AG09309 (cell line): Measurements from ENCODE around the gene LMF1.

Experiments used
- DNase-seq: peaks from one replicate; pipeline ENCODE4 v3.0.0-alpha.2; 2010; ENCODE audit warnings: low read depth
- H3K4me3 ChIP-seq: 2 replicates; pipeline ENCODE4 v1.5.1; 2011; ENCODE audit warnings: mild to moderate bottlenecking, low read depth, low read length, moderate library complexity; ENCODE audit not compliant: control insufficient read depth
- TF ChIP-seq, protein P1 (sequence below): IDR thresholded peaks from 2 replicates; pipeline ENCODE4 v1.5.1; 2011; ENCODE audit warnings: mild to moderate bottlenecking, low read depth, low read length, inconsistent platforms; ENCODE audit not compliant: insufficient read depth, control insufficient read depth; ENCODE audit errors: missing control alignments

LMF1 gene

DNA sequence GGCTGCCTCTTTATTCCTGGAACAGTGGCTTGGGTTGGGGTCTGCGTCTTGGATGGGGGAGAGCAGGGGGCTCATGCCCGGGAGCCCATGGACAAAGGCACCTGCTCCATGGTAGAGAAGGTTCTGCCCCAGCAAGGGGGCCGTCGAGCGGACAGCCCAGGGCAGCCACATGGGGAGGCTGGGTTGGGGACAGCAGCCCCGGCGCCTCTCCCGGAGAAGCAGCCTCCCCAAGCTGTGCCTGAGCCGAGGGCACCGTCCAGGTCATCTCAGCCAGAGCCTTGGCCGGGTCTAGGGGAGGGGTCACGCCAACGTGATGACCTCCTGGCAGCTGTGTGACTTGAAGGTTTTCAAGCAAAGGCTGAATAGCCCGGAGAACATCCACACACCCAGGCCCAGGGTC is 137.4 kb downstream of the LMF1 start:
- no peak for DNase-seq
- TF ChIP-seq, protein P1, sequence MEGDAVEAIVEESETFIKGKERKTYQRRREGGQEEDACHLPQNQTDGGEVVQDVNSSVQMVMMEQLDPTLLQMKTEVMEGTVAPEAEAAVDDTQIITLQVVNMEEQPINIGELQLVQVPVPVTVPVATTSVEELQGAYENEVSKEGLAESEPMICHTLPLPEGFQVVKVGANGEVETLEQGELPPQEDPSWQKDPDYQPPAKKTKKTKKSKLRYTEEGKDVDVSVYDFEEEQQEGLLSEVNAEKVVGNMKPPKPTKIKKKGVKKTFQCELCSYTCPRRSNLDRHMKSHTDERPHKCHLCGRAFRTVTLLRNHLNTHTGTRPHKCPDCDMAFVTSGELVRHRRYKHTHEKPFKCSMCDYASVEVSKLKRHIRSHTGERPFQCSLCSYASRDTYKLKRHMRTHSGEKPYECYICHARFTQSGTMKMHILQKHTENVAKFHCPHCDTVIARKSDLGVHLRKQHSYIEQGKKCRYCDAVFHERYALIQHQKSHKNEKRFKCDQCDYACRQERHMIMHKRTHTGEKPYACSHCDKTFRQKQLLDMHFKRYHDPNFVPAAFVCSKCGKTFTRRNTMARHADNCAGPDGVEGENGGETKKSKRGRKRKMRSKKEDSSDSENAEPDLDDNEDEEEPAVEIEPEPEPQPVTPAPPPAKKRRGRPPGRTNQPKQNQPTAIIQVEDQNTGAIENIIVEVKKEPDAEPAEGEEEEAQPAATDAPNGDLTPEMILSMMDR = no peak
- H3K4me3 ChIP-seq = no peak overlapping the region

GRCh38 chr16:832652-833336 is 138.0 kb downstream of the LMF1 start:
- no peak for DNase-seq
- TF ChIP-seq, protein P1 = no peak

GRCh38 chr16:831571-832413 is 139.0 kb downstream of the LMF1 start:
- TF ChIP-seq, protein P1 = no peak
- H3K4me3 ChIP-seq = no peak overlapping the region
- no peak for DNase-seq

More at GRCh38 chr16:832652-833336, 138.0 kb downstream of the LMF1 start:
- no peak overlapping the region for H3K4me3 ChIP-seq

- TF ChIP-seq, protein P1 = no peak
- no peak for DNase-seq
- no peak overlapping the region for H3K4me3 ChIP-seq
These were observed 139.8 kb downstream of the LMF1 start for GRCh38 chr16:830871-831570.

DNA sequence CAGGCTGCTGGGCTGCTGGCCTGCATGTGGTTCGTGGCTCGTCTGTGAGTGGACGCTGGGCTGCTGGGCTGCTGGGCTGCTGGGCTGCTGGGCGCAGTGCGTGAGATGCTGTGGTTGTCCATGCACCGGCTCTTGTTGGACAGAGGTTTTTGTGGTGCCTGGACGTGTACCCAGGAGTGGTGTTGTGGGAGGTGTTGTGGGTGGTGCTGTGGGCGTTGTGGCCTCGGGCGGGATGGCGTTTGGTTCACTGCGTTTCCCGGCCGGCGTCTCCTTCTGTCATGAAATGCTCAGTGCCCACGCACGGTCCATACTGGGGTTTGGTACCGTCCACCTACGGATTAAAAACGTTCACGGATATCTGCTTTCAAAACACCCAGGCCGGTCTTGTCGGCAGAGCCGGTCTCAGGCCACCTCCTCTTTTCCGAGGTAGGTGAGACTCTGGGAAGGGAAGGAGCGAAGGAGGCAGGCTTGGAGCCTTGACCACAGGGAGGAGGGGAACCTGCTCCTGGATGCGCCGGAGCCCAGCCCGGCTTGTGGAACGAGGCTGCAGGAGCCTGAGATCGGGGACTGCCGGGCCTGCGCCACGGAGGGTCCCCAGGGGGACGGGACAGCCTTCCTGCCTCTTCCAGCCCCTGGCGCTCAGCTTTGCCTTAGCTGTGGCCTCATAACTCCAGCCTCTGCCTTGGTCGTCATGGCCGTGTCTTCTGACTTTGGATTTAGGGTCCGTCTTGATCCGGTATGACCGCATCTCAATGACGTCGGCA is 140.5 kb downstream of the LMF1 start:
- no peak for DNase-seq
- TF ChIP-seq, protein P1 = no peak
- no peak overlapping the region for H3K4me3 ChIP-seq

DNA sequence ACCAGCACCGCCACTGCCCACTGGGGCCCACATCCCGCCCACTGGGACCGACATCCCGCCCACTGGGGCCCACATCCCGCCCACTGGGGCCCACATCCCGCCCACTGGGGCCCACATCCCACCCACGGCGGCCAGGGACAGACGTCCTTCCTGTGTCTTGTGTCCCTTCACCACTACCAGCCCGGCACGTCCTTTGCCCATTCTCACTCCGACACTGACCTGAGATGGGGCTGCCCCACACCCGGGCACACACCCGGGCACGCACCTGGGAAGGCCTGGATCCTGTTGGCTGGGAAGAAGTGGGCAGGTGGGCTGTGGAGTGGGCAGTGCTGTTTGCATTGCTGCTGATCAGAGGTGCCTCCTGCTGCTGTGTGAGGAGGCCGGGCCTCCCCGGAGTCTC is 141.9 kb downstream of the LMF1 start:
- no peak for DNase-seq
- no peak overlapping the region for H3K4me3 ChIP-seq
- TF ChIP-seq, protein P1 = no peak
